ENCODE results near the gene SUMO2. TPM values are rescaled to one million over a fixed set of nuclear protein-coding genes. Genes with fewer than 3 reads are reported as not detected.

SUMO2 gene
- total and polyA plus RNA-seq, 2 of the 8 experiments (the other 6 are each of a cell fraction or from before 2014, with no cell fraction given) = 184 to 779 TPM

DNA sequence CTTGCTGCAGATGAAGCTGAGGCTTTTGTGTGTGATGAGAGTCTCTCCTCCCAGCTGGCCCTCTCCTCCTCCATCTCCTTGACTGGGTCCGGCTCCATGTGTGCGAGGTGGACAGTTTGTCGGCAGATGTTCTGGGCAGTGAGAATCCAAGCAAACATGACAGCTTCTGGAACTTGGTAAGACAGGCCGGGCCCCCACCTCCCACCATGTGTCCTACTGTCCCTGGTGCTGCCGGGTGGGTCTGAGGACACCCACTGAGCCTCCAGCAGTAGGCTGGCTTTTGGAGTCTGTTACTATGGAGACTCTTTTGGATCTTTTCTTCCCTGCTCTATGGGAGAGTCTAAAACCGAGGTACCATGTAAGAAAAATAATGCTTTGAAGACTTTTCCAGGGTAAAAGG lies 35.4 kb upstream of the SUMO2 start (continued):
- TF ChIP-seq, protein P1, sequence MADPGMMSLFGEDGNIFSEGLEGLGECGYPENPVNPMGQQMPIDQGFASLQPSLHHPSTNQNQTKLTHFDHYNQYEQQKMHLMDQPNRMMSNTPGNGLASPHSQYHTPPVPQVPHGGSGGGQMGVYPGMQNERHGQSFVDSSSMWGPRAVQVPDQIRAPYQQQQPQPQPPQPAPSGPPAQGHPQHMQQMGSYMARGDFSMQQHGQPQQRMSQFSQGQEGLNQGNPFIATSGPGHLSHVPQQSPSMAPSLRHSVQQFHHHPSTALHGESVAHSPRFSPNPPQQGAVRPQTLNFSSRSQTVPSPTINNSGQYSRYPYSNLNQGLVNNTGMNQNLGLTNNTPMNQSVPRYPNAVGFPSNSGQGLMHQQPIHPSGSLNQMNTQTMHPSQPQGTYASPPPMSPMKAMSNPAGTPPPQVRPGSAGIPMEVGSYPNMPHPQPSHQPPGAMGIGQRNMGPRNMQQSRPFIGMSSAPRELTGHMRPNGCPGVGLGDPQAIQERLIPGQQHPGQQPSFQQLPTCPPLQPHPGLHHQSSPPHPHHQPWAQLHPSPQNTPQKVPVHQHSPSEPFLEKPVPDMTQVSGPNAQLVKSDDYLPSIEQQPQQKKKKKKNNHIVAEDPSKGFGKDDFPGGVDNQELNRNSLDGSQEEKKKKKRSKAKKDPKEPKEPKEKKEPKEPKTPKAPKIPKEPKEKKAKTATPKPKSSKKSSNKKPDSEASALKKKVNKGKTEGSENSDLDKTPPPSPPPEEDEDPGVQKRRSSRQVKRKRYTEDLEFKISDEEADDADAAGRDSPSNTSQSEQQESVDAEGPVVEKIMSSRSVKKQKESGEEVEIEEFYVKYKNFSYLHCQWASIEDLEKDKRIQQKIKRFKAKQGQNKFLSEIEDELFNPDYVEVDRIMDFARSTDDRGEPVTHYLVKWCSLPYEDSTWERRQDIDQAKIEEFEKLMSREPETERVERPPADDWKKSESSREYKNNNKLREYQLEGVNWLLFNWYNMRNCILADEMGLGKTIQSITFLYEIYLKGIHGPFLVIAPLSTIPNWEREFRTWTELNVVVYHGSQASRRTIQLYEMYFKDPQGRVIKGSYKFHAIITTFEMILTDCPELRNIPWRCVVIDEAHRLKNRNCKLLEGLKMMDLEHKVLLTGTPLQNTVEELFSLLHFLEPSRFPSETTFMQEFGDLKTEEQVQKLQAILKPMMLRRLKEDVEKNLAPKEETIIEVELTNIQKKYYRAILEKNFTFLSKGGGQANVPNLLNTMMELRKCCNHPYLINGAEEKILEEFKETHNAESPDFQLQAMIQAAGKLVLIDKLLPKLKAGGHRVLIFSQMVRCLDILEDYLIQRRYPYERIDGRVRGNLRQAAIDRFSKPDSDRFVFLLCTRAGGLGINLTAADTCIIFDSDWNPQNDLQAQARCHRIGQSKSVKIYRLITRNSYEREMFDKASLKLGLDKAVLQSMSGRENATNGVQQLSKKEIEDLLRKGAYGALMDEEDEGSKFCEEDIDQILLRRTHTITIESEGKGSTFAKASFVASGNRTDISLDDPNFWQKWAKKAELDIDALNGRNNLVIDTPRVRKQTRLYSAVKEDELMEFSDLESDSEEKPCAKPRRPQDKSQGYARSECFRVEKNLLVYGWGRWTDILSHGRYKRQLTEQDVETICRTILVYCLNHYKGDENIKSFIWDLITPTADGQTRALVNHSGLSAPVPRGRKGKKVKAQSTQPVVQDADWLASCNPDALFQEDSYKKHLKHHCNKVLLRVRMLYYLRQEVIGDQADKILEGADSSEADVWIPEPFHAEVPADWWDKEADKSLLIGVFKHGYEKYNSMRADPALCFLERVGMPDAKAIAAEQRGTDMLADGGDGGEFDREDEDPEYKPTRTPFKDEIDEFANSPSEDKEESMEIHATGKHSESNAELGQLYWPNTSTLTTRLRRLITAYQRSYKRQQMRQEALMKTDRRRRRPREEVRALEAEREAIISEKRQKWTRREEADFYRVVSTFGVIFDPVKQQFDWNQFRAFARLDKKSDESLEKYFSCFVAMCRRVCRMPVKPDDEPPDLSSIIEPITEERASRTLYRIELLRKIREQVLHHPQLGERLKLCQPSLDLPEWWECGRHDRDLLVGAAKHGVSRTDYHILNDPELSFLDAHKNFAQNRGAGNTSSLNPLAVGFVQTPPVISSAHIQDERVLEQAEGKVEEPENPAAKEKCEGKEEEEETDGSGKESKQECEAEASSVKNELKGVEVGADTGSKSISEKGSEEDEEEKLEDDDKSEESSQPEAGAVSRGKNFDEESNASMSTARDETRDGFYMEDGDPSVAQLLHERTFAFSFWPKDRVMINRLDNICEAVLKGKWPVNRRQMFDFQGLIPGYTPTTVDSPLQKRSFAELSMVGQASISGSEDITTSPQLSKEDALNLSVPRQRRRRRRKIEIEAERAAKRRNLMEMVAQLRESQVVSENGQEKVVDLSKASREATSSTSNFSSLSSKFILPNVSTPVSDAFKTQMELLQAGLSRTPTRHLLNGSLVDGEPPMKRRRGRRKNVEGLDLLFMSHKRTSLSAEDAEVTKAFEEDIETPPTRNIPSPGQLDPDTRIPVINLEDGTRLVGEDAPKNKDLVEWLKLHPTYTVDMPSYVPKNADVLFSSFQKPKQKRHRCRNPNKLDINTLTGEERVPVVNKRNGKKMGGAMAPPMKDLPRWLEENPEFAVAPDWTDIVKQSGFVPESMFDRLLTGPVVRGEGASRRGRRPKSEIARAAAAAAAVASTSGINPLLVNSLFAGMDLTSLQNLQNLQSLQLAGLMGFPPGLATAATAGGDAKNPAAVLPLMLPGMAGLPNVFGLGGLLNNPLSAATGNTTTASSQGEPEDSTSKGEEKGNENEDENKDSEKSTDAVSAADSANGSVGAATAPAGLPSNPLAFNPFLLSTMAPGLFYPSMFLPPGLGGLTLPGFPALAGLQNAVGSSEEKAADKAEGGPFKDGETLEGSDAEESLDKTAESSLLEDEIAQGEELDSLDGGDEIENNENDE (IDR thresholded peaks at IDR 0.05; ENCODE audit: insufficient replicate concordance, low read length) = no peak

All from H1 (cell line).